HG03159 (cell line): Measurements from ENCODE around the gene LRRC52.

Experiments
- ATAC-seq: cut with Tn5 transposase; IDR thresholded peaks from one replicate; pipeline ENCODE4 v1.9.1; 2021; ENCODE audit warnings: mild to moderate bottlenecking, moderate library complexity; ENCODE audit not compliant: unreplicated experiment

The LRRC52 gene

DNA sequence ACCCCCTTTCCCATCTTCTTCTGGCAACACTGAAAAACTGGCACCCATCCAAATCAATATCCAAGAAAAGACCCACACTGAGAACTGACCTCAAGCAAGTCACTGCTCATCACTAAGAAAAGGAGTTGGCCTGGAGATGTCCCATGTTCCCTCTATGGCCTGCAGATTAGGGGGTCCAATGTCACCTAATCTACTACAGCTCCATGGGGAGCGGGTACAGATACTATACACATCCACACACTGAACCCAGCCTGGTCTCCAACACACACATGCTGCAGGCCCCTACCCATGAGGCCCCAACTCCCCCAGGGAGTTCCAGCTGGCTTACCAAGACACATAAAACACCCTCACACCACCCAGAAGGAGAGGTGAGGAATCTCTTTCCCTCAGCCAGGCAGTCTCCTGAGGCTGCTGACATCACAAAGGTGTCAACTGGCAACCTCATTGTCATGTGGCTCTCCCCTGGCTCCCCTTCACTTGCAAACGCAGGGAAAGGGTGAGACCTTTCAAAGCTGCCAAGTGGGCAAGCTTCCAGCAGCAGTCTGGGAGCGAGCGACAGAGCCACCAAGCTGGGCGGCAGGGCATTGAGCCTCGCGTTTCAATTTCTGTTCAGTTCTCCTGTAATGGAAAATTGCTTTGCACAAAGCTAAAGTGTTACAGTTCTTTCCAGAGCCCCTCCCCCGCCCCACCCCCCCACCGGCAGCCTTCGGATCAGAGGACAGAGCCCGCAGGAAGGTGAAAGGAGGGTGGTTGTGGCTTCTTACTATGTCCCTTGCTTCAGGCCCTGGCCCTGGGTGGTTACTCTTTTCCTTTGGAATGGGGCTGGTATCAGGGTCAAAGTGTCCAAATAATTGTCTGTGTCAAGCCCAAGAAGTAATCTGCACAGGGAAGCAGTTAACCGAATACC is at the start of gene LRRC52:
Gene LRRC52, plus strand, starts transcription at position 469 of the 907 bp plus-strand sequence. Its CDS starts 297 bp downstream, at position 766.
- ATAC-seq = no peak

DNA sequence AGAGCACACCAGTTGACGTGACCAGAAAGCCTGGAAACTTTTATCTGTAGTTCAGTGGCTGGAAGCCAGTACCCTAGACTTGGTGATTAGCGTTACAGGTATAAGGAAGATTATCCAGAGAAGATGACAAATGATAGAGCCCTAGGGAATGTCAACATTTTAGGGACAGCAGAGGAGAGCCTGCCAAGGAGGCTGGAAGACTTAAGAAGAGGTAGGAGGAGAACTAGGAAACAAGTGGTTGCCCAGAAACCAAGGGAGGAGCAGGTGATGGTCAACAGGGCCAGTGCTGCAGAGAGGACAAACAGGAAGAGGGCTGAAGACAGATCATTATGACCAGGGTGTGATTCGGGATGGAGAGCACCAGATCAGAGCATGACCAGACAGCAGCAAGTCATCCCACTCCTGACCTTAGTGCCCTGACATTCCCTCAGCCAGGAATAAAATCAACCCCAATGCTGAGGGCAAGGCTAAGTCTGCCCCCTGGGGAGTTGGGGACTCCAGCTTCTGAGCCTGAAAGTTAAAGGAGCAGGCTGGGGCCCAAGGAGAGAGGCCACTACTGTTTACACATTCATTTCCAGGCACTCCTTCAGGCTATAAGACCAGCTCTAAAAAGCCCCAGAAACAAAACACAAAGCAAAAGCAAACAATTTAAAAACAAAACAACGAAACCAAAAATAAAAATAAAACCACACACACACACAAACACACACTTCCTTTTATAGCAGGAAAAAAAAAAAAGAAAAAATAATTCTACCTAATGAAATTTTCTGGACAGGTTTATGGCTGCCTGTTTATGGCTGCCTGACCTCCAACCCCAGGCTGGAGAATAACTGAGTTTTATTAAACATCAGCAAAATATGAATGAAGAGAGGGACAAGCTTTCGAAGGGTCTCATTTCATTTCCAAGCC is 48.6 kb upstream of the LRRC52 start:
- no peak for ATAC-seq

DNA sequence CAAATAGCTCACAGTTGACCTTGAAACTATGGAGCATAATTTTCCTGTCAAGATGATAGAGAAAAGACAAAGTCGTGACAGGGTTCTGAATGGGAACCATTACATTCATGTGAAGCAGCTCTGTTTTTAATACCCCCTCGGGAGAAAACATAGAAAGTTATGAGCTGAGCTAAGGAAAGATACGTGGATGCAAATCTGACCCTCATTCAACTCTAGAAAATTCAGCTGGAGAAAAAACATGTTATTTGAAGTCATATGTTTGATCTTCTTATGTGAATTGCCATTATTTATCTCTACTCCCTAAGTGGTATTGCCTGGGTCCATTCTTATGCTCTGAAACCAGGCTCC is 48.0 kb upstream of the LRRC52 start:
- no peak for ATAC-seq

- no peak for ATAC-seq
Observed at GRCh38 chr1:165496501-165496900, 47.3 kb upstream of the LRRC52 start.

- ATAC-seq = no peak
Observed at GRCh38 chr1:165497069-165498013, 46.5 kb upstream of the LRRC52 start.

GRCh38 chr1:165501330-165501969 is 42.4 kb upstream of the LRRC52 start:
- ATAC-seq = no peak

DNA sequence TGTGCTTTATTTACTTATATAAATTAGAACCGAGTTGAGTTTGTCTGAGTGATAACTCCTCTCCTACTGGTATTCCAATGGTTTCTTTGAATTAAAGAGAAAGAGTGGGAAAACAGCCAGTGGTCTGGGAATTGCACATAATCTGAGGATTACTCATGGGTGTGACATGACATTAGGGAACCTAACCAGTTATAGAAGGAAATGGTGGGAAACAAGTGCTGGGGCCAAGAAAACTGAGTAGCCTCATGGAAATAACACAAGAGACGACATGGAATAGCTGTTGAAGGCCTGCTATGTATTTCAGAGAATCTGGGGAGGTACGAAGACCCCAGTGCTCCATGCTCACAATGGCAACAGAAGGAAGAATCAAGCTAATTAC is 41.8 kb upstream of the LRRC52 start:
- no peak for ATAC-seq

- ATAC-seq = no peak
Observed at GRCh38 chr1:165507570-165507969, 36.2 kb upstream of the LRRC52 start.

DNA sequence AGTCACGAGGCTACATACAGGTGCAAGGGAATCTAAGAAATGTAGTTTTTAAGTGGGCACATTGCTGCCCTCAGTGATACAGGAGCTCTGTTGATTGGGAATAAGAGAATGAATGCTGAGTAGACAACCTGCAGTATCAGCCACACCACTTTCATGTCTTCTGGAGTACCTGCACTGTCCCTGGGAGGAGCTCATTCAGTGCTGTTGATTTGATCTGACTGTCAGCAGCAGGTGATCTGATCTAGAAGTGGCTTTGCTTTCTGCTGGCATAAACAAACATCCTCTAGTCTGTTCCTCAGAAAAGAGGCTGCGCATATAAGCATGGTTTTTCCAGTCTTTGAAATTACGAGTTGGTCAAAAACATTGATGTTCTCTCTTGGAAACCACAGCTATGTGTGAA is 35.5 kb upstream of the LRRC52 start:
- no peak for ATAC-seq

- ATAC-seq = no peak
Observed at GRCh38 chr1:165512816-165513215, 31.0 kb upstream of the LRRC52 start.

- no peak for ATAC-seq
Observed at GRCh38 chr1:165516469-165516868, 27.3 kb upstream of the LRRC52 start.

- no peak for ATAC-seq
Observed at GRCh38 chr1:165520646-165521045, 23.2 kb upstream of the LRRC52 start.

DNA sequence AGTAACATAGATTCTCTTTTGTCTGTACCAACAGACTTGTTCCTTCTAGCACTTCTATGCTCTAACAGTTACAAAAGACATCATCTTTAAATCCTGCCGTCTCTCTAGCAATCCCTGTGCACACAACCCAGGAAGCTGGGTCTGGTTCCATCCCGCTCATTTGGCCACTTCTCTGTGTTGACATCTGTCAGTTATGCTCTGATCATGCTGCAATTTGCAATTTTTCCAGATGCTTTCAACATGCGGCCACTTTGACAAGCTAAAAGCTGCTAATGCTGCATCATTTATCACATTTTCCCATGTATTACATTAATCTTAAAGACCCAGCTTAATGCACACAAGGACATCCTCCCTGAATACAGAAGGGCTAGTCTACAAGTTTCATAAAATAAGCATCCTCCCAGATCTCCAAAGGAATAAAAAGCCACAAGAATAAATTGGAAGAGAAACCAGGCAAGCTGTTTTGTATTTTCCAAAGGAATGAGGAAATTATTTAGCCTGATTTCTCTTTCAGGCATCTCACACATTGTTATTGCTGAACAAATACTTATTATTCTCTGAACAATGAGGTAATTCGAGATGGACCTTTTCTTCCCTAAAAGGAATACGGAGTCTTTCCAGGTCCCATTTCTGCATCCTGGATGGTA is 19.0 kb upstream of the LRRC52 start:
- no peak for ATAC-seq

DNA sequence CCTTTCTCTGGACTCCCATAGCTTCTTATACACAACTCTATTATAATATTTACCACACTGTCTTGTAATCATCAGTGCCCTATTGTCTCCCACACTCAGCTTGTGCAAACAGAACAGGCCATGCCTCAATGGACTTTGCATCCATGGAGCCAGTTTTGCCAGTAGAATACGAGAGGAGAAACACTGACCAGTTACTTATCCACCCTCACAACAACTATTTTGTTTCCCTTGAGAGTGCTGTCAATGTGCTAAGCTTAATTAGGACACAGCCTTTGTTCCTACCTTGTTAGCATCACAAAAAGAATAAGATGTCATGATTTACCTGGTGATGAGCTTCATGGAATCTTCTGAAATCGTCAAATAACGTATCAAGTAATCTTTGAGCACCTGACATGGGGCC is 18.1 kb upstream of the LRRC52 start:
- ATAC-seq = no peak

- no peak for ATAC-seq
Observed at GRCh38 chr1:165527251-165528007, 16.4 kb upstream of the LRRC52 start.

DNA sequence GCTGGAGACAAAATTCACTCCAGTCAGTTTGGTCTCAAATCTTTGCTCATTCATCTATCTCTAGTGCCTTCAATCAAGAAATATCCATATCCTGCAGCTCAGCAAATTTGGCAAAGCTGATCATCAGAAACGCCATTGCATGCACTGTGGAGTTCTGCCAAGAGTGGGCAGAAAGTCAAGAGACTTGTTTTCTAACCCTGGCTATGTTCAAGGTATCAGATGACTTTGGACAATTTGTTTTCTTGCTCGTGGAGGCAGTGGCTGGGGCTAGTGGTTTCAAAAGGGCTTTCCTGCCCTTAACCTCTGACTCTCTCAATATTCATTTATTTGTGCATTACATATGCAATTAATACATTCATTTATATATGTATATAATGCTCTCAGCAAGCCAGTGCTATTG is 12.8 kb upstream of the LRRC52 start:
- ATAC-seq = no peak

- no peak for ATAC-seq
Observed at GRCh38 chr1:165532053-165532452, 11.7 kb upstream of the LRRC52 start.

GRCh38 chr1:165533254-165533653 is 10.5 kb upstream of the LRRC52 start:
- no peak for ATAC-seq

- ATAC-seq = no peak
Observed at GRCh38 chr1:165536016-165536415, 7.8 kb upstream of the LRRC52 start.
